ENCODE measurements around the gene ADAMTSL1. TPM values are rescaled to one million over a fixed set of nuclear protein-coding genes. Genes with fewer than 3 reads are reported as not detected.

Gene ADAMTSL1
- total RNA-seq, 4 donors from 2014 or later, result 13.3 to 39.7 (median 27.2) TPM

- in situ Hi-C loops (cut with MboI; ENCODE audit: low pct_ligation_motif_present in 1 of 4, low pct_unique_long_range_greater_than_20kb in 1 of 4, low sequenced_read_pairs in 3 of 4) (no loop called here), intact Hi-C loops (cut with DNase I; ENCODE audit: low total_unique reads) (no loop called here)
- TF ChIP-seq EP300 (IDR thresholded peaks at IDR 0.05; ENCODE audit: low read depth) (no peak), POLR2A (IDR thresholded peaks at IDR 0.05) (no peak), POLR2AphosphoS5 (IDR thresholded peaks at IDR 0.05) (no peak)
- TF ChIP-seq, protein P1, sequence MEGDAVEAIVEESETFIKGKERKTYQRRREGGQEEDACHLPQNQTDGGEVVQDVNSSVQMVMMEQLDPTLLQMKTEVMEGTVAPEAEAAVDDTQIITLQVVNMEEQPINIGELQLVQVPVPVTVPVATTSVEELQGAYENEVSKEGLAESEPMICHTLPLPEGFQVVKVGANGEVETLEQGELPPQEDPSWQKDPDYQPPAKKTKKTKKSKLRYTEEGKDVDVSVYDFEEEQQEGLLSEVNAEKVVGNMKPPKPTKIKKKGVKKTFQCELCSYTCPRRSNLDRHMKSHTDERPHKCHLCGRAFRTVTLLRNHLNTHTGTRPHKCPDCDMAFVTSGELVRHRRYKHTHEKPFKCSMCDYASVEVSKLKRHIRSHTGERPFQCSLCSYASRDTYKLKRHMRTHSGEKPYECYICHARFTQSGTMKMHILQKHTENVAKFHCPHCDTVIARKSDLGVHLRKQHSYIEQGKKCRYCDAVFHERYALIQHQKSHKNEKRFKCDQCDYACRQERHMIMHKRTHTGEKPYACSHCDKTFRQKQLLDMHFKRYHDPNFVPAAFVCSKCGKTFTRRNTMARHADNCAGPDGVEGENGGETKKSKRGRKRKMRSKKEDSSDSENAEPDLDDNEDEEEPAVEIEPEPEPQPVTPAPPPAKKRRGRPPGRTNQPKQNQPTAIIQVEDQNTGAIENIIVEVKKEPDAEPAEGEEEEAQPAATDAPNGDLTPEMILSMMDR (IDR thresholded peaks at IDR 0.05), result no peak
- no peaks in the 10 kb centered on the region for H3K27me3 ChIP-seq
- DNase-seq, result no peak
- H3K27ac ChIP-seq, result no peak overlapping the region
- WGBS, 2 donors (ENCODE audit: low coverage in 1 of 2), result 75 to 85% methylated on average over 2 of the region's 2 CpGs
- no peaks in the 10 kb centered on the region for H3K36me3 ChIP-seq
- H3K4me3 ChIP-seq, result no peak overlapping the region
- no peaks in the 10 kb centered on the region for H3K9me3 ChIP-seq
- peaks cover 0 to 3% (median 0%) of the 10 kb centered on the region in 4 donors for H3K4me1 ChIP-seq
These were observed 271.8 kb downstream of the ADAMTSL1 start for GRCh38 chr9:18745710-18746109.

DNA sequence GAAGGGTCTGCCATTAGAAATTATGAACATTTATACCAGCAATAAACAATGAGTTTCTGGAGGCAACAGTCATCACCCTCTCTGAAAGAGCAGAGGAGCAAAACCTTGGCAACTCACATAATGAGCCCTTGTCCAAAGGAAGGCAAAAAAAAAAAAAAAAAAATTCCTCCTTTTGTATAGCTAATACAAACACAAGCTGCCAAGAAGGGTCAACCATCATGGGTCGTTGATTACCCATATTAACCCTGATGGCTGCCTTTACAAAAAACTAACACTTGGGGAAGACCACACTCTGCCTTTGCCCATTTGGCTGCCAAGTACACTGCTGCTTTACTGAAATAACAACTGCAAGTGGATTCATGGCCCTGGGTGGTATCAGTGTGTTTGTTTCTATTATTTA, 272.7 kb downstream of the ADAMTSL1 start:
- Histone ChIP-seq H3K4me3 (no peak overlapping the region), H3K9me3 (no peaks in the 10 kb centered on the region), H3K36me3 (no peaks in the 10 kb centered on the region), H3K4me1 (peaks cover 0 to 3% (median 0%) of the 10 kb centered on the region in 4 donors), H3K27me3 (no peaks in the 10 kb centered on the region), H3K27ac (no peak overlapping the region)
- in situ Hi-C loops (cut with MboI; ENCODE audit: low pct_ligation_motif_present in 1 of 4, low pct_unique_long_range_greater_than_20kb in 1 of 4, low sequenced_read_pairs in 3 of 4) (no loop called here), intact Hi-C loops (cut with DNase I; ENCODE audit: low total_unique reads) (no loop called here)
- TF ChIP-seq EP300 (IDR thresholded peaks at IDR 0.05; ENCODE audit: low read depth) (no peak), POLR2A (IDR thresholded peaks at IDR 0.05) (no peak)
- TF ChIP-seq, protein P1 (IDR thresholded peaks at IDR 0.05), result no peak
- 43 to 57% methylated on average over 1 of the region's 1 CpG for WGBS, 2 donors (ENCODE audit: low coverage in 1 of 2)
- DNase-seq, result no peak

- in situ Hi-C loops (cut with MboI; ENCODE audit: low pct_ligation_motif_present in 1 of 4, low pct_unique_long_range_greater_than_20kb in 1 of 4, low sequenced_read_pairs in 3 of 4) (no loop called here), intact Hi-C loops (cut with DNase I; ENCODE audit: low total_unique reads) (no loop called here)
- WGBS, 2 donors (ENCODE audit: low coverage in 1 of 2), result 37 to 41% methylated on average over 3 of the region's 3 CpGs
- Histone ChIP-seq H3K27ac (peak overlapping the region in 3 of 4 donors; percentile 5 to 28 (median 23)), H3K4me1 (peaks cover 0 to 3% (median 0%) of the 10 kb centered on the region in 4 donors), H3K4me3 (no peak overlapping the region), H3K27me3 (no peaks in the 10 kb centered on the region), H3K9me3 (no peaks in the 10 kb centered on the region), H3K36me3 (no peaks in the 10 kb centered on the region)
- no peak for TF ChIP-seq POLR2AphosphoS5 (IDR thresholded peaks at IDR 0.05)
- no peak for TF ChIP-seq POLR2A (IDR thresholded peaks at IDR 0.05)
- TF ChIP-seq EP300 (IDR thresholded peaks at IDR 0.05; ENCODE audit: low read depth), result no peak
- TF ChIP-seq, protein P1 (IDR thresholded peaks at IDR 0.05), result no peak
- no peak for DNase-seq
These were observed 273.6 kb downstream of the ADAMTSL1 start for GRCh38 chr9:18747595-18747994.

DNA sequence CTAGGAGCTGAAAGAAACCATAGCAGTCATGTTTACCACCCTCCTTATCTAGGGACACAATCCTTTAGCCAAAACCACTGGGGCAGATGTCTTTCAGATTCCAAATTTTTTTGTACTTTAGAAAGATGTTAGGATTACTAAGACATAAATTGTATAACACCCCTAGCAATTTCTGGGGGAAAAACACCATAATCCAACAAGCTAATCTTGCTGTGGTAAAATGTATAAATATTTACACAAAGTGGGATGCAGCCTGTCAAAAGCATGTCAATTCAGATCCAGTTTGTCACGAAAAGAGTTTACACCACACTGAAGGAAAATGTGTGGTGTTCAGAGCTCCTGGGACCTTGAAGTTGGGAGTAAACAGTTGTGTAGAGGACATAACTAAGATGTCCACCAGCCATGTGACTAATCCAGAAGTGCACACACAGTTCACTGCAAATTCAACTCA, 274.3 kb downstream of the ADAMTSL1 start:
- TF ChIP-seq POLR2AphosphoS5 (IDR thresholded peaks at IDR 0.05) (peak in 2 of 3 donors; percentile 26 to 41), EP300 (IDR thresholded peaks at IDR 0.05; ENCODE audit: low read depth) (no peak)
- Histone ChIP-seq H3K36me3 (no peaks in the 10 kb centered on the region), H3K27ac (peak overlapping the region in 1 of 4 donors; percentile 23), H3K4me1 (peaks cover 0 to 3% (median 0%) of the 10 kb centered on the region in 4 donors), H3K9me3 (no peaks in the 10 kb centered on the region), H3K27me3 (no peaks in the 10 kb centered on the region), H3K4me3 (no peak overlapping the region)
- in situ Hi-C loops (cut with MboI; ENCODE audit: low pct_ligation_motif_present in 1 of 4, low pct_unique_long_range_greater_than_20kb in 1 of 4, low sequenced_read_pairs in 3 of 4) (no loop called here), intact Hi-C loops (cut with DNase I; ENCODE audit: low total_unique reads) (no loop called here)
- DNase-seq, result no peak
- 26 to 33% methylated on average over 1 of the region's 1 CpG for WGBS, 2 donors (ENCODE audit: low coverage in 1 of 2)

- no peak for DNase-seq
- Histone ChIP-seq H3K4me1 (peaks cover 0 to 3% (median 0%) of the 10 kb centered on the region in 4 donors), H3K27ac (no peak overlapping the region), H3K36me3 (no peaks in the 10 kb centered on the region), H3K4me3 (no peak overlapping the region), H3K9me3 (no peaks in the 10 kb centered on the region), H3K27me3 (no peaks in the 10 kb centered on the region)
- WGBS, 2 donors (ENCODE audit: low coverage in 1 of 2), result 89% methylated on average over 1 of the region's 1 CpG; no CpG with 5 or more reads in 1 of the 2 donors
- intact Hi-C loops (cut with DNase I; ENCODE audit: low total_unique reads) (no loop called here), in situ Hi-C loops (cut with MboI; ENCODE audit: low pct_ligation_motif_present in 1 of 4, low pct_unique_long_range_greater_than_20kb in 1 of 4, low sequenced_read_pairs in 3 of 4) (no loop called here)
- TF ChIP-seq, protein P1 (IDR thresholded peaks at IDR 0.05), result no peak
- TF ChIP-seq EP300 (IDR thresholded peaks at IDR 0.05; ENCODE audit: low read depth), result no peak
These were observed 275.8 kb downstream of the ADAMTSL1 start for GRCh38 chr9:18749711-18750110.

Data from transverse colon (tissue), 4 donors.